Measurements from ENCODE around the gene GNAT1. TPM values are rescaled to one million over a fixed set of nuclear protein-coding genes. Genes with fewer than 3 reads are reported as not detected.

Gene GNAT1
- total RNA-seq = not detected in 2 replicates

DNA sequence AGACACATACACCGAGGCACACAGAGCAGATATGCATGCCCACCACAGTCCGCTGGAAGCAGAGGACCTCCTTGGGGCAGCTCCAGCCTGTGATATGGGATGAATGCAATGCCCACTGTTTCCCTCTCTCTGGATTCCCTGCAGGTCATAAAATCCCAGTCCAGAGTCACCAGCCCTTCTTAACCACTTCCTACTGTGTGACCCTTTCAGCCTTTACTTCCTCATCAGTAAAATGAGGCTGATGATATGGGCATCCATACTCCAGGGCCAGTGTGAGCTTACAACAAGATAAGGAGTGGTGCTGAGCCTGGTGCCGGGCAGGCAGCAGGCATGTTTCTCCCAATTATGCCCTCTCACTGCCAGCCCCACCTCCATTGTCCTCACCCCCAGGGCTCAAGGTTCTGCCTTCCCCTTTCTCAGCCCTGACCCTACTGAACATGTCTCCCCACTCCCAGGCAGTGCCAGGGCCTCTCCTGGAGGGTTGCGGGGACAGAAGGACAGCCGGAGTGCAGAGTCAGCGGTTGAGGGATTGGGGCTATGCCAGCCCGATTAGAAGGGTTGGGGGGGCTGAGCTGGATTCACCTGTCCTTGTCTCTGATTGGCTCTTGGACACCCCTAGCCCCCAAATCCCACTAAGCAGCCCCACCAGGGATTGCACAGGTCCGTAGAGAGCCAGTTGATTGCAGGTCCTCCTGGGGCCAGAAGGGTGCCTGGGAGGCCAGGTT, at the start of gene GNAT1:
Gene GNAT1 (plus strand): TSS at position 675 of the 725 bp plus-strand sequence. CDS start 116 bp downstream, outside the sequence.

DNA sequence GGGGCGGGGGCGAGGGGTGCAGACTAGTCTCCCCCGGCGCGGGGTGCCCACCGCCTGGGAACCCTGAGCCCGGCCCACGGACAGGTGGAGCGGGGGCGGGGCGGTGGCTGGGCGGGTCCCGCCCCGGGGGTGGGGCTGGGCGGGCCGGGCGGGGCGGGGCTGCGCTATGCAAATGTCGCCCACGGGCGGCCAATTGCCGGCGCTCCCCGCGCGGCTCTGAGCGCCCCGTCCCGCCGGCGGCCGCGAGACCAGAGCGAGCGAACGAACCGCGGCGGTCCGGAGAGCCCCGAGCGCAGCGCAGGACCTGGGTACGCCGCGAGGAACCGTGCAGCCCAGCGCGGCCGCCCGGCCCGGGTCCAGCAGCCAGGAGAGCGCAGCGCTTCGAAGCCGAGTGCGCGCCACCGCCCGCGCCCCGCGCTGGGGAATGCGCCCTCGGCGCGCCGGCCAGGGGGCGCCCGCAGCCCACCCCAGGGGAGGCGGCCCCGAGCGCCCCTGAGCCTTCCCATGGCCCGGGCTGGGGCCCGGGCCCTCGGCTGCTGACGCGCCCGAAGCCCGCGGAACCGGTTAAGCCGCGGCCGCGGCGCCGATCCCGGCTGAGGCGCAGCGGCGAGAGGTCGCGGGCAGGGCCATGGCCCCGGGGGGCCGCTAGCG, 36.4 kb upstream of the GNAT1 start, which contains the start of gene SEMA3F:
Gene SEMA3F (plus strand): TSS at position 485 of the 651 bp plus-strand sequence. CDS start 4,299 bp downstream, outside the sequence.

DNA sequence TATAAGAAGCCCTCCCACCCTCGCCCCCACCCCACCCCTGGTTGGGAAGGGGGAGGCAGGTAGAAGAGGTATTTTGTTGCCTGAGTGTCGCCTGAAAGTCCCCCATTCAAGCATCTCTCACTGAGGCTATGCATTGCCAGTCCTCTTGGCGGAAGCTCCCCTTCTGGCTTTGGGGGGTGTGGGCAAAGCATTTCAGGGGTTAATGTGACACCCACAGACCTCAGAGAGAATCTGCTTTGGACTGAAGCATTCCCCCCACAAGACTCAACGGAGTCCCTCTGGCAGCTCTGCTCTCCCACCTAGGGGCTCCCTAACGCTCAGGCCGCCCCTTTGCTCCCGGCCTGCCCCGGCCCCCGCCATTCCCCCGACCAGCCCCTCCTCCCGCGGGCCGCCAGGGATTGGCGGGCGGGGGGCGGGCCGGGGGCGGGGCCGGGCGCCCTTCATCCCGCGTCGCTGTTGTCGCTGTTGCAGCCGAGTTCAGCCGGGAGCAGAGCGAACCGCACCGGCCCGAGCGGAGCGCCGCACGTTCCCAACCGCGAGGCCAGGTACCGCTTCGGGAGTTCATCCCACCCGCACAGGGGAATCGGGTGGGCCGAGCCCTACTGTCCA, 13.5 kb downstream of the GNAT1 start, which contains the start of gene SLC38A3:
Gene SLC38A3 (plus strand): TSS at position 468 of the 609 bp plus-strand sequence. CDS start 8,929 bp downstream, outside the sequence.

DNA sequence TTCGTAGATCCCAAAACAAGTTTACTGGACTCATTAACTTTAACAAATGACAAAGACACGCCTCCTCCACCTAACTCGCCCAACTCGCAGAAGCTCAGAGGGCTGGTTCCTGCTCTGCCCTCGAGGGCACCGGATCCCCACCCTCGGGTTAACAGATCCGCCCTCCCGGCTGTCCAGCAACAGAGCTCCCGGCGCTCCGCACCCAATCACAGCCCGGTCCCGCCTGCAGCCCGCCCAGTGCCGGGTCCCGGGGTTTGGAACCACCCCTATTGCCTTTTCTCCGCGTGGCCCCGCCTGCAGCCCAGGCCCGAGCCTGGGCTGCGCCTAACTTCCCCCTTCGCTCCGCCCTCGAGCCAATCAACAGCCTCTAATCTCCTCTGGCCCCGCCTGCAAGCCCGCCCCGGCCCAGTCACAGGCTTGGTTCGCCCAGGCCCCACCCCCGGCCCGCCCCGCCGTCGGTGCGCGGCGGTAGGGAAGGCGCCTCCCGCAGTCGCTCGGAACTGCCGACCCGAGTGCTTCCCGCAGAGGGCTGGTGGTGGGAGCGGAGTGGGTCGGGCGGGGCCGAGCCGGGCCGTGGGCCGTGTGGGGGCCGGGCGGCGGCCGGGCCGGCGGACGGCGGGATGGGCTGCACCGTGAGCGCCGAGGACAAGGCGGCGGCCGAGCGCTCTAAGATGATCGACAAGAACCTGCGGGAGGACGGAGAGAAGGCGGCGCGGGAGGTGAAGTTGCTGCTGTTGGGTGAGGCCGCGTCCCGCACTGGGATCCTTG, 44.5 kb downstream of the GNAT1 start, which contains the start of gene GNAI2:
Gene GNAI2 (plus strand): TSS at position 489 of the 768 bp plus-strand sequence. CDS start 132 bp downstream, at position 621.

Other genes starting within 250 kb of the GNAT1 start
- 48.1 and 64.3 TPM in 2 replicates for gene RBM5, start 102.7 kb upstream of the GNAT1 start, total RNA-seq
- gene SEMA3F, start 36.3 kb upstream of the GNAT1 start, total RNA-seq = 23.8 and 42.1 TPM in 2 replicates
- 0.51 TPM in 1 of 2 replicates, not detected in the other for gene SLC38A3, start 13.7 kb downstream of the GNAT1 start, total RNA-seq
- 258 and 294 TPM in 2 replicates for gene GNAI2, start 44.6 kb downstream of the GNAT1 start, total RNA-seq
- 7.8 and 49.4 TPM in 2 replicates for gene SEMA3B, start 77.5 kb downstream of the GNAT1 start, total RNA-seq
- gene LSMEM2, start 87.5 kb downstream of the GNAT1 start, total RNA-seq = not detected in 2 replicates
- gene IFRD2, start 100.8 kb downstream of the GNAT1 start, total RNA-seq = 55.1 and 154 TPM in 2 replicates
- 4.4 and 9.3 TPM in 2 replicates for gene HYAL3, start 107.8 kb downstream of the GNAT1 start, total RNA-seq
- 12.7 and 17.0 TPM in 2 replicates for gene NAA80, start 107.8 kb downstream of the GNAT1 start, total RNA-seq
- gene HYAL1, start 112.0 kb downstream of the GNAT1 start, total RNA-seq = 1.1 and 1.5 TPM in 2 replicates
- 155 and 163 TPM in 2 replicates for gene HYAL2, start 131.1 kb downstream of the GNAT1 start, total RNA-seq
- gene TUSC2, start 136.6 kb downstream of the GNAT1 start, total RNA-seq = 31.3 and 33.0 TPM in 2 replicates
- gene RASSF1, start 149.2 kb downstream of the GNAT1 start, total RNA-seq = 15.8 and 23.1 TPM in 2 replicates
- gene ZMYND10, start 154.1 kb downstream of the GNAT1 start, total RNA-seq = 2.1 and 3.9 TPM in 2 replicates
- 21.0 and 25.4 TPM in 2 replicates for gene NPRL2, start 159.2 kb downstream of the GNAT1 start, total RNA-seq
- 30.5 and 38.3 TPM in 2 replicates for gene CYB561D2, start 159.3 kb downstream of the GNAT1 start, total RNA-seq
- 61.4 and 80.4 TPM in 2 replicates for gene TMEM115, start 167.9 kb downstream of the GNAT1 start, total RNA-seq